Mesenchymal stem cell (in vitro differentiated cells and primary cell): Measurements from ENCODE around the gene EIF3A.

Source experiments
- DNase-seq: peaks from one replicate; pipeline ENCODE4 v3.0.0-alpha.2; 2013
- H2AFZ ChIP-seq: one replicate; pipeline ENCODE4 v1.6.1; 2013; ENCODE audit warnings: low read depth, mild to moderate bottlenecking, control low read depth, inconsistent platforms, low read length, moderate library complexity
- H2AK5ac ChIP-seq: 2 replicates; pipeline ENCODE4 v1.6.1; 2013; ENCODE audit warnings: low read length, moderate library complexity, mild to moderate bottlenecking, inconsistent platforms; ENCODE audit not compliant: severe bottlenecking
- H2BK120ac ChIP-seq: one replicate; pipeline ENCODE4 v1.6.1; 2013; ENCODE audit warnings: low read depth, mild to moderate bottlenecking, inconsistent platforms, low read length, moderate library complexity
- H2BK12ac ChIP-seq, 2 experiments: one replicate each; pipeline ENCODE4 v1.6.1; 2013; ENCODE audit warnings: inconsistent platforms in 2 of 2, low read length in 2 of 2, mild to moderate bottlenecking in 2 of 2, moderate library complexity in 2 of 2, control low read depth in 1 of 2
- H2BK15ac ChIP-seq: one replicate; pipeline ENCODE4 v1.6.1; 2013; ENCODE audit warnings: mild to moderate bottlenecking, low read depth, inconsistent platforms; ENCODE audit not compliant: poor library complexity, severe bottlenecking
- H2BK5ac ChIP-seq: 2 replicates; pipeline ENCODE4 v1.6.1; 2013; ENCODE audit warnings: low read depth, mild to moderate bottlenecking, low read length, control low read depth, inconsistent platforms; ENCODE audit not compliant: poor library complexity, severe bottlenecking
- H3K14ac ChIP-seq, 2 experiments: one replicate each; pipeline ENCODE4 v1.6.1; 2013; ENCODE audit warnings: inconsistent platforms in 2 of 2, low read length in 2 of 2, control low read depth in 1 of 2, mild to moderate bottlenecking in 1 of 2, moderate library complexity in 1 of 2
- H3K18ac ChIP-seq, 2 experiments: one replicate each; pipeline ENCODE4 v1.6.1; 2013; ENCODE audit warnings: inconsistent platforms in 2 of 2, low read length in 2 of 2, control low read depth in 1 of 2, low read depth in 1 of 2, mild to moderate bottlenecking in 1 of 2
- H3K23ac ChIP-seq, 2 experiments: one replicate each; pipeline ENCODE4 v1.6.1; 2013; ENCODE audit warnings: inconsistent platforms in 2 of 2, low read length in 2 of 2, mild to moderate bottlenecking in 2 of 2, moderate library complexity in 2 of 2, control low read depth in 1 of 2
- H3K27ac ChIP-seq: 2 replicates; pipeline ENCODE4 v1.5.1; 2013; ENCODE audit warnings: mild to moderate bottlenecking, moderate library complexity, low read length, control low read depth, inconsistent platforms; ENCODE audit not compliant: poor library complexity, severe bottlenecking
- H3K27me3 ChIP-seq, 2 experiments: 2 replicates each; pipeline versions ENCODE4 v1.6.1 to v1.7.0; 2013; ENCODE audit warnings: low read length in 2 of 2, mild to moderate bottlenecking in 2 of 2, moderate library complexity in 2 of 2, control low read depth in 1 of 2, inconsistent platforms in 1 of 2; ENCODE audit not compliant: control insufficient read depth in 1 of 2, insufficient read depth in 1 of 2
- H3K36me3 ChIP-seq, 2 experiments: 2 replicates each; pipeline versions ENCODE4 v1.6.1 to v1.7.0; 2013; ENCODE audit warnings: low read length in 2 of 2, control low read depth in 1 of 2, inconsistent platforms in 1 of 2, low read depth in 1 of 2, mild to moderate bottlenecking in 1 of 2; ENCODE audit not compliant: insufficient read depth in 2 of 2, control insufficient read depth in 1 of 2
- H3K4ac ChIP-seq, 2 experiments: one replicate each; pipeline ENCODE4 v1.6.1; 2013; ENCODE audit warnings: inconsistent platforms in 2 of 2, low read length in 2 of 2, mild to moderate bottlenecking in 2 of 2, moderate library complexity in 2 of 2, control low read depth in 1 of 2, low read depth in 1 of 2
- H3K4me1 ChIP-seq: 2 replicates; pipeline ENCODE4 v1.6.1; 2013; ENCODE audit warnings: low read depth, low read length, control low read depth; ENCODE audit not compliant: control insufficient read depth, insufficient read depth
- H3K4me2 ChIP-seq: 2 replicates; pipeline ENCODE4 v1.6.1; 2013; ENCODE audit warnings: low read length, mild to moderate bottlenecking, inconsistent platforms; ENCODE audit not compliant: poor library complexity, severe bottlenecking
- H3K4me3 ChIP-seq, 2 experiments: 2 replicates each; pipeline versions ENCODE4 v1.5.1 to v1.7.0; 2013; ENCODE audit warnings: low read length in 2 of 2, mild to moderate bottlenecking in 2 of 2, control low read depth in 1 of 2, low read depth in 1 of 2; ENCODE audit not compliant: insufficient read depth in 1 of 2
- H3K79me1 ChIP-seq: replicated peaks from 2 replicates; pipeline ENCODE4 v1.6.1; 2013; ENCODE audit warnings: mild to moderate bottlenecking, control low read depth, low read length, inconsistent platforms; ENCODE audit not compliant: poor library complexity, severe bottlenecking
- H3K9ac ChIP-seq: 2 replicates; pipeline ENCODE4 v1.7.0; 2013; ENCODE audit warnings: mild to moderate bottlenecking, low read length, moderate library complexity
- H3K9me3 ChIP-seq: 2 replicates; pipeline ENCODE4 v1.7.0; 2013; ENCODE audit warnings: mild to moderate bottlenecking, low read length; ENCODE audit not compliant: control insufficient read depth
- H4K8ac ChIP-seq: one replicate; pipeline ENCODE4 v1.6.1; 2013; ENCODE audit warnings: inconsistent platforms, mild to moderate bottlenecking, low read length, moderate library complexity
- H4K91ac ChIP-seq: one replicate; pipeline ENCODE4 v1.6.1; 2013; ENCODE audit warnings: mild to moderate bottlenecking, low read length, inconsistent platforms
- WGBS: methylation state at CpG from one replicate; pipeline ENCODE4 v1.1.7; 2013; ENCODE audit warnings: mixed read lengths; 5-methylcytosine and 5-hydroxymethylcytosine counted together

The EIF3A gene

GRCh38 chr10:119023553-119023868 is 57.1 kb downstream of the EIF3A start:
- no peak overlapping the region for H2BK120ac ChIP-seq
- no peak overlapping the region for H2BK15ac ChIP-seq
- no peaks in the 10 kb centered on the region for H3K36me3 ChIP-seq
- H2AFZ ChIP-seq = no peak overlapping the region
- H3K14ac ChIP-seq = no peak overlapping the region
- no peak overlapping the region for H4K91ac ChIP-seq
- no peak overlapping the region for H3K18ac ChIP-seq
- no peak overlapping the region for H3K23ac ChIP-seq
- H3K27me3 ChIP-seq = no peaks in the 10 kb centered on the region
- WGBS = 43% methylated on average over 8 of the region's 8 CpGs
- H3K4ac ChIP-seq = no peak overlapping the region
- peaks cover 1% of the 10 kb centered on the region for H3K79me1 ChIP-seq
- peak overlapping the region; percentile 7 for H3K9ac ChIP-seq
- no peak overlapping the region for H3K4me3 ChIP-seq
- no peak overlapping the region for H2BK12ac ChIP-seq
- peaks cover 3% of the 10 kb centered on the region for H3K9me3 ChIP-seq
- no peak overlapping the region for H4K8ac ChIP-seq
- DNase-seq = no peak
- no peak overlapping the region for H2BK5ac ChIP-seq
- peaks cover 36% of the 10 kb centered on the region for H3K4me1 ChIP-seq
- H2AK5ac ChIP-seq = peak overlapping the region; percentile 66
- H3K4me2 ChIP-seq = no peak overlapping the region
- H3K27ac ChIP-seq = peak overlapping the region; percentile 70

- no peak overlapping the region for H3K23ac ChIP-seq
- no peak overlapping the region for H2BK120ac ChIP-seq
- H2BK5ac ChIP-seq = no peak overlapping the region
- no peaks in the 10 kb centered on the region for H3K36me3 ChIP-seq
- H4K91ac ChIP-seq = no peak overlapping the region
- peak overlapping the region in 1 of 2 experiments; percentile 7 for H2BK12ac ChIP-seq
- no peak overlapping the region for H3K18ac ChIP-seq
- no peak overlapping the region for H3K4me3 ChIP-seq
- peak overlapping the region; percentile 7 for H3K9ac ChIP-seq
- peaks cover 3% of the 10 kb centered on the region for H3K9me3 ChIP-seq
- H3K4ac ChIP-seq = no peak overlapping the region
- H2AK5ac ChIP-seq = no peak overlapping the region
- peaks cover 1% of the 10 kb centered on the region for H3K79me1 ChIP-seq
- peak overlapping the region; percentile 70 for H3K27ac ChIP-seq
- H2AFZ ChIP-seq = no peak overlapping the region
- peak; percentile 80 for DNase-seq
- 0% methylated on average over 6 of the region's 8 CpGs for WGBS
- H3K4me1 ChIP-seq = peaks cover 36% of the 10 kb centered on the region
- no peak overlapping the region for H4K8ac ChIP-seq
- H2BK15ac ChIP-seq = no peak overlapping the region
- no peak overlapping the region for H3K4me2 ChIP-seq
- no peak overlapping the region for H3K14ac ChIP-seq
- no peaks in the 10 kb centered on the region for H3K27me3 ChIP-seq
These were observed 57.6 kb downstream of the EIF3A start for GRCh38 chr10:119022846-119023552.

GRCh38 chr10:119020627-119020946 is 60.0 kb downstream of the EIF3A start:
- Histone ChIP-seq H4K91ac (no peak overlapping the region), H3K9me3 (peaks cover 3% of the 10 kb centered on the region), H2BK15ac (no peak overlapping the region), H2BK120ac (no peak overlapping the region), H3K4ac (no peak overlapping the region), H2BK12ac (no peak overlapping the region), H3K23ac (no peak overlapping the region), H2BK5ac (no peak overlapping the region), H3K27ac (no peak overlapping the region), H3K4me3 (no peak overlapping the region), H3K4me1 (peaks cover 21% of the 10 kb centered on the region), H3K18ac (no peak overlapping the region), H3K79me1 (no peaks in the 10 kb centered on the region), H3K36me3 (no peaks in the 10 kb centered on the region), H3K4me2 (no peak overlapping the region), H2AFZ (no peak overlapping the region), H3K14ac (no peak overlapping the region), H3K27me3 (no peaks in the 10 kb centered on the region), H3K9ac (no peak overlapping the region), H2AK5ac (no peak overlapping the region), H4K8ac (no peak overlapping the region)
- WGBS = 83% methylated on average over 1 of the region's 2 CpGs
- no peak for DNase-seq

- 43% methylated on average over 3 of the region's 4 CpGs for WGBS
- no peak overlapping the region for H2BK15ac ChIP-seq
- H3K23ac ChIP-seq = no peak overlapping the region
- no peak for DNase-seq
- no peaks in the 10 kb centered on the region for H3K36me3 ChIP-seq
- H3K27ac ChIP-seq = no peak overlapping the region
- peaks cover 5% of the 10 kb centered on the region for H3K4me1 ChIP-seq
- peak overlapping the region; percentile 56 for H3K9ac ChIP-seq
- H4K8ac ChIP-seq = no peak overlapping the region
- no peak overlapping the region for H2BK12ac ChIP-seq
- no peak overlapping the region for H4K91ac ChIP-seq
- no peak overlapping the region for H3K18ac ChIP-seq
- H2AFZ ChIP-seq = no peak overlapping the region
- H3K4ac ChIP-seq = no peak overlapping the region
- no peak overlapping the region for H2BK5ac ChIP-seq
- no peak overlapping the region for H3K14ac ChIP-seq
- peak overlapping the region in 1 of 2 experiments; percentile 36 for H3K4me3 ChIP-seq
- H3K9me3 ChIP-seq = no peaks in the 10 kb centered on the region
- no peak overlapping the region for H2BK120ac ChIP-seq
- no peaks in the 10 kb centered on the region for H3K79me1 ChIP-seq
- H3K4me2 ChIP-seq = no peak overlapping the region
- peaks cover 4 to 10% of the 10 kb centered on the region in 2 experiments for H3K27me3 ChIP-seq
- no peak overlapping the region for H2AK5ac ChIP-seq
These were observed 73.4 kb downstream of the EIF3A start for GRCh38 chr10:119007211-119007574.
